HG02973 (cell line): ENCODE data around the gene PRRT1B.

Experiments
- ATAC-seq: cut with Tn5 transposase; IDR thresholded peaks from one replicate; pipeline ENCODE4 v1.9.1; 2021; ENCODE audit warnings: moderate library complexity; ENCODE audit not compliant: unreplicated experiment

PRRT1B gene

DNA sequence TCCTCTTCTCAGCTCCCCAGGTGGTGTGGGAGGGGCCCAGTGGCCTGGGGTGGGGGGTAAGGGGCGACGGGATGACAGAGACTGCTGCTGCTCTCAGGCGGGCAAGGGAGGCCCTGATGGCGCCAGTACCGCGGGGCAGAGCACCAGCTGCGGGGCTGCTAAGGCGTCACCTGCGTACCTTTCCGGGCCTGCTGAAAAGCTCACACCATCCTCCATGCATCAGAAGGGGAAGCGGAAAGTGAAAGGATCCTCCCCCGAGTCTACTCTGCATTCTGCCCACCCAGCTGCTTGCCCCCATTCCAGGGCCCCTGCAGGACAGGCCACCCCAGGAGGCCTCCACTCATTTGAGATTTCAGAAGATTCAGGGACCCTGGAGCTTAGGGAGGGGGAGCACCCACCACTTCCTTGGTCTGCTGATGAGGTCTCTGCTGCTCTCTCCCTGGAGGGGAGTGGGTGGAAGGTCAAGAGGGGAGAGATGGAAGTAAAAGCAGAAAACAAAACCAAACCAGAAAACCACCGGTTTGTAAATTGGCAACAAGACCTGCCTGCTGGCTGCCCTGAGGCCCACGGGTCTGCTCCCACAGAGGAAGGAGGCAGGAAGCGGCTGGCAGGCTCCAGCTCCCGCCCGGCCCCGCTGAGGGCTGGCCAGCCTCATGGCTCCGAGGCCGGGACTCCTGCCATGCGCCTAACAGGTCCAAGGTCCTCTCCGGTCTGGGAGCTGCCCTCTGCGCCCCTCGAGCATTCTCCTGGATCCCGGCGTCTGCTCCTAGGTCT, 33.6 kb downstream of the PRRT1B start:
- peak; percentile 70 for ATAC-seq

GRCh38 chr9:131579789-131580211, 34.5 kb downstream of the PRRT1B start:
- ATAC-seq = no peak

- ATAC-seq = no peak
Observed at GRCh38 chr9:131580358-131580757, 35.0 kb downstream of the PRRT1B start.

GRCh38 chr9:131582056-131582455, 36.7 kb downstream of the PRRT1B start:
- no peak for ATAC-seq

DNA sequence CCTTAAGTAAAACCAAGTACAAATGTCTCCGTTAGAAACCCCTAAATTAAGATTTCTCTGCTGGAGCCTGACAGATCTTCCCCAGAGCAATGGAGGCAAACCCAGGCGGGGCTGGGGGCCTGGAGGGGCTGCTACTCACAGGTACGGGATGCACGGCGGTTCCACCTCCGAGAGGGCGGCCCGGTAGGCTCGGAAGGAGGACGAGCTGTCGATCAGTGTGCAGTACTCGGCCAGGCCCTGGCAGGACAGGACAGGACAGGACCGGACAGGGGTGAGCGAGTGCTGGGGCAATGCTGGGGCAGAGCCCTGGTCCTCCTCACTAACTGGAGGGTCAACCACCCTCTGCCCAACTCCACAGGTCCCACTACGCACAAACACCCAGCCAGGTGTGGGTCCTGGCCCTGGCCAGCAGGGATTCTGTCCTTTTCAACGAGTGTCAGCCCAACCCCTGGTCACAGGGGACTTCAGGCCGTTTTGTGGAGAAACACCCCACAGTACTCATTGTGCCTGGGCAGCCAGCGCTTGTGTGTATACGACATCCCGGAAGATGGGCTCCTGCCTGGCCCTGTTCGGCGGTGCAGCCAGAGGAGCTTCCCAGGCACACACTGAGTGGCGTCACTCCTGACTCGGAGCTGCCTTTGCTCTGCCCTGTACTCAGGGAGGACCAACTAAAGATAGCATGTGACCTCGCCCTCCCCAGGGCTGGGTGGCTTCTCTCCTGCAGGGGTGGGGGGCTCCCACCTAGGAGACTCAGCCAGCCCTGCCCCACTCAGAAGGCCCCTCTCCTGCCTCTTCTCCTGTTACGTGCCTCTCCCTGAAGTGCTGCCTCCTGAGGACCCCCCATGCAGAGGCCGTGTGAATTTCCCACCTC, 37.4 kb downstream of the PRRT1B start:
- ATAC-seq = no peak

- no peak for ATAC-seq
Observed at GRCh38 chr9:131583337-131583645, 38.0 kb downstream of the PRRT1B start.

GRCh38 chr9:131583836-131584555, 38.7 kb downstream of the PRRT1B start:
- no peak for ATAC-seq

DNA sequence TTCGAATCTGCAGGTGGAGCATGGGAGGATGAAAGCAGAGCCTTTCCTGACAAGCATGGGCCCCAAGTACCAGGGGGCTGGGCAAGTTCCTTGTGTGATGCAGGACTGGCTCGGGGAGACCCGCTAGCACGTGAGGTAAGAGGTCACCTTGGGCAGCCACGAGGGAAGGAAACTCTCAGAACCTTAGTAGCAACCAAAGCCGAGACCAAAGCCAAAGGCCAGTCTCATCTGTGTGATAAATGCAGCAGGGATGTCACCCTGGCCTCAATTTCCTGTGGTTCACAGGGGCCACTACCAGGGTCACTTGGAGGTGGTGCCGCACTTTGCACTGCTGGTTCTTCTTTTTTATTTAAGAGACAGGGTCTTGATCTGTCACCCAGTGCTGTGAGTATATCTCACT, 39.5 kb downstream of the PRRT1B start:
- no peak for ATAC-seq

GRCh38 chr9:131585375-131585774, 40.1 kb downstream of the PRRT1B start:
- no peak for ATAC-seq

- no peak for ATAC-seq
Observed at GRCh38 chr9:131587331-131587730, 42.0 kb downstream of the PRRT1B start.

- no peak for ATAC-seq
Observed at GRCh38 chr9:131587906-131588305, 42.6 kb downstream of the PRRT1B start.

- ATAC-seq = no peak
Observed at GRCh38 chr9:131588396-131588795, 43.1 kb downstream of the PRRT1B start.

- no peak for ATAC-seq
Observed at GRCh38 chr9:131589124-131589711, 43.9 kb downstream of the PRRT1B start.

- ATAC-seq = no peak
Observed at GRCh38 chr9:131589993-131590392, 44.7 kb downstream of the PRRT1B start.

- ATAC-seq = no peak
Observed at GRCh38 chr9:131590449-131590848, 45.1 kb downstream of the PRRT1B start.

- no peak for ATAC-seq
Observed at GRCh38 chr9:131590907-131591844, 45.9 kb downstream of the PRRT1B start.

DNA sequence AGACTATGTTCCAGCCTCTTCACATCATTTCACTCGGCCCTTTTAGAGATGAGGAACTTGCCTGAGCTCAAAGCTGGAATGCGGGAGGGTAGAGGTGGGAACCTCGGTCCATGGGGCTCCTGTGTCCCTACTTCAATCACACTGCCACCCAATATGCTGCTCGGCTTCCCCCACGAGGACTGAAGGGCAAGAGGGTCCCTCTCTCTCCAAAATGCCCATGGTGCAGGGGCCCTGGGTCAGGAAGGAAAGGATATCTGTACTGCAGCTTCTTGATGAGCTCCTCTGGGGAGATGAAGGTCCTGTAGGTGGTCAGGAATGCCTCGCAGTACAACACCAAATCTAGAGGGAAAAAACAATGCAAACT, 46.5 kb downstream of the PRRT1B start:
- no peak for ATAC-seq

- ATAC-seq = no peak
Observed at GRCh38 chr9:131593091-131593820, 47.9 kb downstream of the PRRT1B start.

DNA sequence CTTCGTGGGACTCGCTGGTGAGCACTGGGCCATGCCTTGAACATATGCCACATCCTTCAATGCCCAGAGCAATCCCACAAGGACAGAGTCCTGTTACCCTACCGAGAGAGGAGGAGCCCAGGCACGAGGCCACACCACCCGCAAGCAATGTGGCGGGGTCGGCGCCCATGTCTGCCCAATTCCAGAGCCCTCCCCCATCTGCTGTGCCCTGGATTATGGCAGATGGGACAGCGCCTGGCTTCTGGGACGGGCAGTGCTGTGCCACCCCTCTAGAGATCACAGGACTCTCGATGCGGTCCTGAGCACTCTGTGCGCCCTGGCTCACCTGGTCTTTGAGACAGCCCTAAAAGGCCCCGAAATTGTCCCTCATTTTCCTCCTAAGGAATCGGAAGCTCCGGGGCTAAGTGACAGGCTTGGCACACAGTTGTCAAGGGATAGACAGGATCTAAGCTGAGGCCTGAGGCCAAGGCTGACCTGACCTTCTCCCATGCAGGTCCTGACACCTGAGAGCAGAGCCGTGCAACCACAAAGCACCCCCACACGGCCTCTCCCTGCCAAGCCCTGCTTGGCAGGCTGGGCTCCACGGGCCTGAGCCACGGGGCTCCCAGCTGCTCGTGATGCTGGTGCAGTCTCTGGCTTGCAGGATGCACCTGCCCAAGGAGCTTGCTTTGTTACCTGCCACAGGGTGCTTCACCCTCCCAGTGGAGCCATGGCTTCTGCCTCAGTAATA, 48.8 kb downstream of the PRRT1B start:
- no peak for ATAC-seq
